OCI-LY3 (cell line): Measurements from ENCODE around the gene EPHA10.
"Not testable (repeated sequence)": the region's sequence is repeated elsewhere in the genome, so short reads cannot be mapped to it uniquely, and the experiment has no call there.

Source experiments
- H2AFZ ChIP-seq: fragments of 200-600, 300-600 bp; shearing (Covaris generic); 2 replicates; pipeline ENCODE4 v1.6.0; 2014; ENCODE audit warnings: antibody characterized with exemption, low read depth, low read length
- H3K27ac ChIP-seq: fragments of 200-600, 300-600 bp; sonication (generic); 2 replicates; pipeline ENCODE4 v1.5.1; 2014; ENCODE audit warnings: mild to moderate bottlenecking, low read length, moderate library complexity, mixed read lengths
- H3K27me3 ChIP-seq: fragments of 200-600, 300-600 bp; sonication (generic); 2 replicates; pipeline ENCODE4 v1.6.1; 2014; ENCODE audit warnings: low read depth, low read length, mixed read lengths
- H3K36me3 ChIP-seq: fragments of 200-600, 300-600 bp; sonication (generic); replicated peaks from 2 replicates; pipeline ENCODE3; 2014; ENCODE audit warnings: low read depth, low read length, mixed read lengths
- H3K4me1 ChIP-seq: fragments of 300-600, 200-600 bp; sonication (generic); 2 replicates; pipeline ENCODE4 v1.6.1; 2014; ENCODE audit warnings: low read length, mixed read lengths
- H3K4me2 ChIP-seq: fragments of 200-600, 300-600 bp; sonication (generic); 2 replicates; pipeline ENCODE4 v1.6.1; 2014; ENCODE audit warnings: low read length, mixed read lengths
- H3K4me3 ChIP-seq: fragments of 300-600, 200-600 bp; sonication (generic); 2 replicates; pipeline ENCODE4 v1.5.1; 2014; ENCODE audit warnings: antibody characterized with exemption, mild to moderate bottlenecking, low read length, moderate library complexity
- H3K79me2 ChIP-seq: fragments of 300-600, 200-600 bp; shearing (Covaris generic); 2 replicates; pipeline ENCODE4 v1.6.1; 2014; ENCODE audit warnings: mild to moderate bottlenecking, low read length, mixed read lengths
- H3K9ac ChIP-seq: fragments of 300-600, 200-600 bp; shearing (Covaris generic); 2 replicates; pipeline ENCODE4 v1.6.0; 2014; ENCODE audit warnings: mild to moderate bottlenecking, low read length, moderate library complexity
- H3K9me3 ChIP-seq: fragments of 200-600, 300-600 bp; shearing (Covaris generic); 2 replicates; pipeline ENCODE4 v1.6.1; 2014; ENCODE audit warnings: low read length, mixed read lengths; ENCODE audit not compliant: insufficient read depth
- H4K20me1 ChIP-seq: fragments of 200-600, 300-600 bp; sonication (generic); 2 replicates; pipeline ENCODE4 v1.6.1; 2016; ENCODE audit warnings: low read length, mixed read lengths; ENCODE audit not compliant: insufficient read depth
- EZH2phosphoT487 ChIP-seq: fragments of 200-600 bp; shearing (Covaris generic); IDR thresholded peaks from 2 replicates; pipeline ENCODE4 v1.6.1; 2018; ENCODE audit warnings: antibody characterized with exemption, mixed run types, low read depth
- TF ChIP-seq, protein P1 (sequence below): fragments of 200-600, 300-600 bp; sonication (generic); IDR thresholded peaks from 2 replicates; pipeline ENCODE4 v1.5.1; 2014; ENCODE audit warnings: antibody characterized with exemption, low read length, low read depth

Gene EPHA10

DNA sequence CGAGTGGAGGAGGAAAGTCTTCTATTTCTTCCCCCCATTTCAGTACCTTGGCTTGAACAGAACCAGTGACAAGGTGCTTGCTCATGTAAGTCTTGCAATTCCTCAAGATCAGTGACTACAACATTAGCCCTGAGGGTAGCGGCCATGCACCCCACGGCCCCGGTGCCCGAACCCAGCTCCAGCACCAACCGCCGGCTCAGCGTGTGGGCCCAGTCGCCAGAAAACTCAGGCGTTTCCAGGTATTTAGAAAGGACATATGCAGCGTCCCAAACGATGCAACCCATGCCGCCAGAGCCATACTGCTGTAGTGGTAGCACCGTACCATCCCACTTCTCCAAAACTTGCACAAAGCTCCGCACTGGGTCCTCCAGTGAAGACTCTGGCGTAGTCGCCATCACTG is 17.6 kb upstream of the EPHA10 start:
- no peak overlapping the region for H3K9ac ChIP-seq
- H3K27ac ChIP-seq = no peak overlapping the region
- H2AFZ ChIP-seq = no peak overlapping the region
- H3K9me3 ChIP-seq = no peaks in the 10 kb centered on the region
- H3K4me2 ChIP-seq = no peak overlapping the region
- H3K36me3 ChIP-seq = no peaks in the 10 kb centered on the region
- no peaks in the 10 kb centered on the region for H3K79me2 ChIP-seq
- no peaks in the 10 kb centered on the region for H4K20me1 ChIP-seq
- H3K4me1 ChIP-seq = peaks cover 11% of the 10 kb centered on the region
- H3K27me3 ChIP-seq = no peaks in the 10 kb centered on the region
- H3K4me3 ChIP-seq = no peak overlapping the region
- TF ChIP-seq, protein P1, sequence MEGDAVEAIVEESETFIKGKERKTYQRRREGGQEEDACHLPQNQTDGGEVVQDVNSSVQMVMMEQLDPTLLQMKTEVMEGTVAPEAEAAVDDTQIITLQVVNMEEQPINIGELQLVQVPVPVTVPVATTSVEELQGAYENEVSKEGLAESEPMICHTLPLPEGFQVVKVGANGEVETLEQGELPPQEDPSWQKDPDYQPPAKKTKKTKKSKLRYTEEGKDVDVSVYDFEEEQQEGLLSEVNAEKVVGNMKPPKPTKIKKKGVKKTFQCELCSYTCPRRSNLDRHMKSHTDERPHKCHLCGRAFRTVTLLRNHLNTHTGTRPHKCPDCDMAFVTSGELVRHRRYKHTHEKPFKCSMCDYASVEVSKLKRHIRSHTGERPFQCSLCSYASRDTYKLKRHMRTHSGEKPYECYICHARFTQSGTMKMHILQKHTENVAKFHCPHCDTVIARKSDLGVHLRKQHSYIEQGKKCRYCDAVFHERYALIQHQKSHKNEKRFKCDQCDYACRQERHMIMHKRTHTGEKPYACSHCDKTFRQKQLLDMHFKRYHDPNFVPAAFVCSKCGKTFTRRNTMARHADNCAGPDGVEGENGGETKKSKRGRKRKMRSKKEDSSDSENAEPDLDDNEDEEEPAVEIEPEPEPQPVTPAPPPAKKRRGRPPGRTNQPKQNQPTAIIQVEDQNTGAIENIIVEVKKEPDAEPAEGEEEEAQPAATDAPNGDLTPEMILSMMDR = no peak
- no peak for TF ChIP-seq EZH2phosphoT487

DNA sequence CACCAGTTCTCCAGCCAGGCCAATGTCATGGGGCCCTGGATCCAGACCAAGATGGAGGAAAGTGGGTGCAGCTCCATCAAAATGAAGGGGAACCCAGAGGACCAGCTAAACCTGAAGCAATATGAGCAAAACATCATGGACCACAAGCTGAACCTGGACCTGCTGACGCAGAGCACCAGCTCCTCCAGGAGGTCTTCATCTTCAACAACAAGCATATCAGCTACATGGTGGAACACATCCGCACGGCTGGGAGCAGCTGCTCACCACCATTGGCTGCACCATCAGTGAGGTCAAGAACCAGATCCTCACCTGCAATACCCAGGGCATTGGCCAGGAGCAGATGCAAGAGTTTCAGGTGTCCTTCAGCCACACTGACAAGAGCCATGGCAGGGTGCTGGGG is 13.7 kb upstream of the EPHA10 start:
- H4K20me1 ChIP-seq = no peaks in the 10 kb centered on the region
- no peaks in the 10 kb centered on the region for H3K27me3 ChIP-seq
- H3K36me3 ChIP-seq = no peaks in the 10 kb centered on the region
- H3K4me1 ChIP-seq = peaks cover 11% of the 10 kb centered on the region
- no peaks in the 10 kb centered on the region for H3K79me2 ChIP-seq
- no peak overlapping the region for H2AFZ ChIP-seq
- no peak for TF ChIP-seq EZH2phosphoT487
- TF ChIP-seq, protein P1 = no peak
- H3K27ac ChIP-seq = no peak overlapping the region
- no peak overlapping the region for H3K9ac ChIP-seq
- no peak overlapping the region for H3K4me3 ChIP-seq
- no peaks in the 10 kb centered on the region for H3K9me3 ChIP-seq
- no peak overlapping the region for H3K4me2 ChIP-seq

DNA sequence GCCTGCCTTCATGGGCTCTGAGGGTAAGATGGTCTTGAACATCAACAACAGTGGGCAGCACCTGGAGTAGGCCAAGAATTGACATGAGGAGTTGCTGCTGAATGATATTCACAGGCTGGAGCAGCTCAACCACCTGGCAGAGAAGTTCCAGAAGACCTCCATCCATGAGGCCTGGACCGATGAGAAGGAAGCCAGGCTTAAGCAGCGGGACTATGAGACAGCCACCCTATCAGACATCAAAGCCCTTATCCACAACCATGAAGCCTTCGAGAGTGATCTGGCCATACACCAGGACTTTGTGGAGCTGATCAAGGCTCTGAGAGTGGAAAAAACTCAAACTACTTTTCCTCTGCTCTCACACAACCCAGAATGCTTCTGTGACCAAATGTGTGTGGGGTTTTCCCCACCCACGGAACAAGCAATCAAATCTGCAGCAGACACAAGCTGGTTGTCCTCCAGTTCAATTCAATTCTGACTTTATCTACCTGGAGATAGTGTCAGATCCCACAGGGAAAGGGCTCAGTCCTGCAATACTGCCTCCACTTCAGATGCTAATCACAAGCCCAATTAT is 12.1 kb upstream of the EPHA10 start:
- H2AFZ ChIP-seq = no peak overlapping the region
- no peak for TF ChIP-seq EZH2phosphoT487
- TF ChIP-seq, protein P1 = no peak
- H3K9ac ChIP-seq = no peak overlapping the region
- no peaks in the 10 kb centered on the region for H3K36me3 ChIP-seq
- H3K27ac ChIP-seq = no peak overlapping the region
- no peaks in the 10 kb centered on the region for H3K79me2 ChIP-seq
- H3K4me2 ChIP-seq = no peak overlapping the region
- no peaks in the 10 kb centered on the region for H4K20me1 ChIP-seq
- H3K4me3 ChIP-seq = no peak overlapping the region
- H3K9me3 ChIP-seq = no peaks in the 10 kb centered on the region
- no peaks in the 10 kb centered on the region for H3K27me3 ChIP-seq
- peaks cover 11% of the 10 kb centered on the region for H3K4me1 ChIP-seq

DNA sequence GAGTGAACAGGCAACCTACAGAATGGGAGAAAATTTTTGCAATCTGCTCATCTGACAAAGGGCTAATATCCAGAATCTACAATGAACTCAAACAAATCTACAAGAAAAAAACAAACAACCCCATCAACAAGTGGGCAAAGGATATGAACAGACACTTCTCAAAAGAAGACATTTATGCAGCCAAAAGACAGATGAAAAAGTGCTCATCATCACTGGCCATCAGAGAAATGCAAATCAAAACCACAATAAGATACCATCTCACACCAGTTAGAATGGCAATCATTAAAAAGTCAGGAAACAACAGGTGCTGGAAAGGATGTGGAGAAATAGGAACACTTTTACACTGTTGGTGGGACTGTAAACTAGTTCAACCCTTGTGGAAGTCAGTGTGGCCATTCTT is 6.5 kb upstream of the EPHA10 start:
- H3K4me1 ChIP-seq, H3K4me2 ChIP-seq, H3K27ac ChIP-seq, H2AFZ ChIP-seq, H4K20me1 ChIP-seq, H3K79me2 ChIP-seq, H3K36me3 ChIP-seq, H3K4me3 ChIP-seq, H3K9me3 ChIP-seq, H3K9ac ChIP-seq: not testable (repeated sequence)
- H3K27me3 ChIP-seq = peaks cover 21% of the 10 kb centered on the region

DNA sequence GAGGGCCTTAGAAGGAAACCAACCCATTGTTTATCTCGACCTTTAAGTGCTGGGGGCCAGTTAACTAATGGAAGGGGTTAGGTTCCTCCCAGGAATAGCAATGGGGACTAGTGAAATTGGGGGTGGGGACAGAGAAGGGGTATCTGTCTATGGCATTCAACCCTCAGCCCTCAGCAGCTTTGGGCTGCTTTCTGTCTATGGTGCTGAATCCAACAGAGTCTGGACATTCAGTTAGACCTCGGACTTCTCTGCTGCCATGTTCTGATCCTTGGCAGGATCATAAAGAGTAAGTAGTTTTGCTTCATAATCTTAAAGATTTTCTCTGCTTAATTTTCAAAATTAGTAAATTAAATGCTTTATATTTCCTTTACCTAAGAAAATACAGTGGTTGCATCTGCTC is 2.6 kb upstream of the EPHA10 start:
- H3K27ac ChIP-seq = no peak overlapping the region
- H3K4me3 ChIP-seq = no peak overlapping the region
- no peak overlapping the region for H3K9ac ChIP-seq
- peaks cover 22% of the 10 kb centered on the region for H3K27me3 ChIP-seq
- H3K4me2 ChIP-seq = no peak overlapping the region
- no peak overlapping the region for H2AFZ ChIP-seq
- TF ChIP-seq EZH2phosphoT487 = no peak
- TF ChIP-seq, protein P1 = no peak
- no peaks in the 10 kb centered on the region for H3K36me3 ChIP-seq
- peaks cover 6% of the 10 kb centered on the region for H3K4me1 ChIP-seq
- no peaks in the 10 kb centered on the region for H3K9me3 ChIP-seq
- no peaks in the 10 kb centered on the region for H4K20me1 ChIP-seq
- no peaks in the 10 kb centered on the region for H3K79me2 ChIP-seq
